K562 (cell line): ENCODE measurements around the gene SRRM4. TPM values are rescaled to one million over a fixed set of nuclear protein-coding genes. Genes with fewer than 3 reads are reported as not detected.

ENCODE experiments used
- ATAC-seq: fragments of 200-7000 bp; cut with Tn5 transposase; 3 replicates; pipeline ENCODE4 v1.9.1; 2020; ENCODE audit warnings: moderate library complexity
- BruUV-seq: library from RNA; stranded (reverse); fragments of 400-500 nt; replicated peaks from 2 replicates; lab custom pipeline; 2021; lab: Mats Ljungman, UMichigan
- CTCF ChIA-PET: fragments of 300-600 bp; formaldehyde crosslinking; extraction: SDS; loops from one replicate; lab custom pipeline; 2021; ENCODE audit warnings: low intra/inter-chr PET ratio; lab: Yijun Ruan, JAX
- POLR2A ChIA-PET: fragments of 300-600, 350-650 bp; sonication (Branson Sonifier 250); formaldehyde crosslinking; extraction: SDS; loops from one replicate; lab custom pipeline; 2021; ENCODE audit warnings: antibody characterized with exemption, inconsistent platforms; lab: Yijun Ruan, JAX
- DNase-seq, 4 experiments: peaks; one replicate each; pipeline versions ENCODE4 v3.0.0 to v3.0.0-alpha.2; 2011 to 2018; ENCODE audit warnings: low spot score in 3 of 4, mixed read lengths in 3 of 4; ENCODE audit errors: extremely low read depth in 1 of 4
- FAIRE-seq: peaks from 2 replicates; lab custom pipeline; 2011; peaks lifted over from hg19 to GRCh38; lab: Jason Lieb, UNC
- H2AFZ ChIP-seq: 2 replicates; pipeline ENCODE4 v1.6.0; 2011; ENCODE audit warnings: low read depth, low read length, control low read depth, inconsistent platforms
- H3K27ac ChIP-seq: fragments of 200-600 bp; 3 replicates; pipeline ENCODE4 v1.8.0; 2011; ENCODE audit warnings: low read depth, mild to moderate bottlenecking, control low read depth, inconsistent platforms, low read length, moderate library complexity, mixed read lengths; ENCODE audit errors: extremely low read depth
- H3K27me3 ChIP-seq, 2 experiments: fragments of 300-600 bp in 1 of 2; 2 replicates in 1 of 2; 3 replicates in 1 of 2; pipeline versions ENCODE4 v1.6.0 to v1.8.0; 2011; ENCODE audit warnings: inconsistent platforms in 2 of 2, low read length in 2 of 2, mild to moderate bottlenecking in 1 of 2, mixed read lengths in 1 of 2, moderate library complexity in 1 of 2; ENCODE audit not compliant: control insufficient read depth in 2 of 2, insufficient read depth in 2 of 2
- H3K36me3 ChIP-seq: fragments of 300-600 bp; 3 replicates; pipeline ENCODE4 v1.8.0; 2011; ENCODE audit warnings: mild to moderate bottlenecking, low read length, inconsistent platforms; ENCODE audit not compliant: control insufficient read depth, insufficient read depth
- H3K4me1 ChIP-seq, 2 experiments: fragments of 200-600 bp in 1 of 2; replicated peaks in 1 of 2; 2 replicates in 1 of 2; 3 replicates in 1 of 2; pipeline versions ENCODE4 v1.5.1 to v1.8.0; 2011; ENCODE audit warnings: inconsistent platforms in 2 of 2, low read length in 2 of 2, mild to moderate bottlenecking in 1 of 2, mixed read lengths in 1 of 2, moderate library complexity in 1 of 2; ENCODE audit not compliant: control insufficient read depth in 2 of 2, insufficient read depth in 2 of 2
- H3K4me2 ChIP-seq: 2 replicates; pipeline ENCODE4 v1.6.1; 2011; ENCODE audit warnings: low read length, control low read depth, inconsistent platforms, mixed read lengths; ENCODE audit not compliant: insufficient read depth
- H3K4me3 ChIP-seq: fragments of 200-600 bp; sonication (generic), shearing (Covaris generic); 2 replicates; pipeline ENCODE4 v1.5.1; 2016; ENCODE audit warnings: control low read depth, inconsistent platforms
- H3K79me2 ChIP-seq: fragments of 200-600 bp; 3 replicates; pipeline ENCODE4 v1.8.0; 2011; ENCODE audit warnings: low read length, inconsistent platforms; ENCODE audit not compliant: control insufficient read depth, insufficient read depth
- H3K9ac ChIP-seq, 2 experiments: 2 replicates each; pipeline versions ENCODE4 v1.6.0 to v1.6.1; 2011; ENCODE audit warnings: low read depth in 2 of 2, low read length in 2 of 2, control low read depth in 1 of 2, inconsistent platforms in 1 of 2, mild to moderate bottlenecking in 1 of 2, mixed read lengths in 1 of 2; ENCODE audit not compliant: insufficient read depth in 1 of 2
- H3K9me1 ChIP-seq: one replicate; pipeline ENCODE4 v1.6.0; 2011; ENCODE audit warnings: inconsistent platforms, mild to moderate bottlenecking, low read length, moderate library complexity; ENCODE audit not compliant: control insufficient read depth, insufficient read depth
- H3K9me3 ChIP-seq: replicated peaks from 2 replicates; pipeline ENCODE4 v1.5.1; 2011; ENCODE audit warnings: low read depth, low read length, inconsistent platforms; ENCODE audit not compliant: control insufficient read depth, insufficient read depth
- H4K20me1 ChIP-seq: replicated peaks from 2 replicates; pipeline ENCODE4 v1.6.1; 2011; ENCODE audit warnings: low read length, inconsistent platforms, mixed read lengths; ENCODE audit not compliant: control insufficient read depth, insufficient read depth
- KLF1 ChIP-seq: fragments of 450-650 bp; IDR thresholded peaks from 2 replicates; pipeline ENCODE4 v1.6.1; 2016; ENCODE audit warnings: missing genetic modification characterization, missing compliant biosample characterization
- MTF1 ChIP-seq: fragments of 250-450 bp; sonication (Bioruptor Pico); IDR thresholded peaks from 2 replicates; pipeline ENCODE4 v1.9.0; 2021; ENCODE audit warnings: moderate library complexity, mild to moderate bottlenecking, inconsistent platforms, borderline replicate concordance
- TRIM28 ChIP-seq: fragments of 450-650 bp; IDR thresholded peaks from 2 replicates; pipeline ENCODE4 v1.6.1; 2017
- WGBS: fragments of 100-300 bp; shearing (Covaris generic); methylation state at CpG from one replicate; pipeline ENCODE4 v1.1.6; 2016; ENCODE audit warnings: low coverage, mixed read lengths; ENCODE audit not compliant: insufficient coverage; ENCODE audit errors: missing lambda C conversion rate; 5-methylcytosine and 5-hydroxymethylcytosine counted together
- in situ Hi-C: fragments of 300-500 bp; cut with MboI; formaldehyde crosslinking; loops from 4 replicates; pipeline ENCODE4 v1.15.0; 2018; ENCODE audit warnings: inconsistent platforms, mixed read lengths
- intact Hi-C: fragments of 100-400 bp; cut with micrococcal nuclease; formaldehyde crosslinking; loops from 2 replicates; pipeline ENCODE4 v1.14.2; 2022
- polyA plus RNA-seq, 8 experiments: library from polyadenylated mRNA; depleted of rRNA in 4 of 8; stranded (reverse) in 5 of 8; unstranded in 3 of 8; fragments of >200 nt; fragmentation: Nextera tagmentation in 2 of 8; fragmentation: Illumina TruSeq in 1 of 8; extraction: Ambion mirVana in 2 of 8; extraction: Trizol in 1 of 8; gene quantifications; 2 replicates each; pipeline versions ENCODE4 v1.2.1 to v1.2.3, GENCODE V29; 2011 to 2014; ENCODE audit warnings: inconsistent platforms in 1 of 8, missing spikeins in 1 of 8
- total RNA-seq, 7 experiments: library from RNA; depleted of rRNA in 6 of 7; stranded (reverse); fragments of >200 nt in 6 of 7; fragmentation: Illumina TruSeq in 2 of 7; extraction: Trizol in 2 of 7; gene quantifications; 2 replicates each; pipeline versions ENCODE4 v1.2.1 to v1.2.3, GENCODE V29; 2011 to 2021; ENCODE audit warnings: low replicate concordance in 1 of 7
- TF ChIP-seq, protein P1 (sequence below): fragments of 450-650 bp; IDR thresholded peaks from 2 replicates; pipeline ENCODE4 v1.6.1; 2016; ENCODE audit warnings: low read depth
- TF ChIP-seq, protein P2 (sequence below): fragments of 450-650 bp; IDR thresholded peaks from 2 replicates; pipeline ENCODE4 v1.6.1; 2017; ENCODE audit warnings: antibody characterized with exemption
- TF ChIP-seq, protein P3 (sequence below): fragments of 250-450 bp; sonication (Bioruptor Pico); IDR thresholded peaks from 2 replicates; pipeline ENCODE4 v1.8.0; 2022; ENCODE audit warnings: moderate library complexity, mild to moderate bottlenecking, inconsistent platforms

Gene SRRM4
- total and polyA plus RNA-seq, 9 of the 15 experiments (the other 6 are each of a cell fraction or from before 2014, with no cell fraction given), result not detected

DNA sequence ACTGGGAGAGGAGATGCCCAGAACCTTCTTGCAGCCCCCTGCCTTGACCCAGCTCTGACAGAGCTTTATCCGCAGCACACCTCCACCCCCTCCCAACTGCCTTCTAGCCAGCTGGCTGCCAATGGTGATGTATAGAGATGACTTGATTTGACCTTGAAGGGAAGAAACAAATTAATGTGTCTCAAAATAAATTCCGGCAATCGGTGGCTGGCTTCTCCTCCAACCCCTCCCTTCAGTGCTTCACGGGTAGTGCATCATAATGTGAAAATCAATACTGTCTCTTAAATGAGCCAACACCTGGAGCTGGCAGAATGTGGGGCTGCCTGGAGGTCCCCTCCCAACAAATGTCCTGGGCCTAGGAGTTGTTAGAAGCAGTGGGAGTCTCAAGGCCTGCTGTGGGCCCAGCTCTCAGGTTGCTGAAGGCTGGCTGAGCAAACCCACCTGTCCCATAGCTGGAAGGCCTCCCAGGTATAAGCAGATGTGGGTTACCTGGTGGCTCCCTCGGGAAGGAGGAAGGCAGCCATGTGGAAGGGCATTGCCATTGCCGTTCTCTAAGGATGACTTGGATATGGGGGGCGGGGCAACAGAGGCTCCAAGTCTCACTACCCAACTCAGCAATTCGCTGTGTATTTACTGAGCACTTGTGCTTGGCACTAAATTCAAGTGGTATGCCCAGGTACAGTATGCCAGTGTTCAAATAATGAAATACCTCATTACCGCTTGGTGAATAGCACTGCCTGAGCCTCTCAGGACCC, 220.6 kb downstream of the SRRM4 start:
- H3K4me1 ChIP-seq, result no peaks in the 10 kb centered on the region
- FAIRE-seq (no peak), DNase-seq (no peak), ATAC-seq (no peak)
- no peaks in the 10 kb centered on the region for H3K36me3 ChIP-seq
- intact Hi-C loops (no loop called here), in situ Hi-C loops (no loop called here)
- H3K27ac ChIP-seq, result no peak overlapping the region
- CTCF ChIA-PET, result no interaction called here
- no peak overlapping the region for H3K4me3 ChIP-seq
- WGBS, result 1% methylated on average over 9 of the region's 9 CpGs
- H3K27me3 ChIP-seq, result no peaks in the 10 kb centered on the region
- no peak overlapping the region for H3K9ac ChIP-seq
- H3K4me2 ChIP-seq, result no peak overlapping the region
- no peaks in the 10 kb centered on the region for H4K20me1 ChIP-seq
- H3K9me3 ChIP-seq, result no peaks in the 10 kb centered on the region
- H2AFZ ChIP-seq, result no peak overlapping the region
- POLR2A ChIA-PET, result no interaction called here
- no peaks in the 10 kb centered on the region for H3K79me2 ChIP-seq
- TF ChIP-seq, protein P1, sequence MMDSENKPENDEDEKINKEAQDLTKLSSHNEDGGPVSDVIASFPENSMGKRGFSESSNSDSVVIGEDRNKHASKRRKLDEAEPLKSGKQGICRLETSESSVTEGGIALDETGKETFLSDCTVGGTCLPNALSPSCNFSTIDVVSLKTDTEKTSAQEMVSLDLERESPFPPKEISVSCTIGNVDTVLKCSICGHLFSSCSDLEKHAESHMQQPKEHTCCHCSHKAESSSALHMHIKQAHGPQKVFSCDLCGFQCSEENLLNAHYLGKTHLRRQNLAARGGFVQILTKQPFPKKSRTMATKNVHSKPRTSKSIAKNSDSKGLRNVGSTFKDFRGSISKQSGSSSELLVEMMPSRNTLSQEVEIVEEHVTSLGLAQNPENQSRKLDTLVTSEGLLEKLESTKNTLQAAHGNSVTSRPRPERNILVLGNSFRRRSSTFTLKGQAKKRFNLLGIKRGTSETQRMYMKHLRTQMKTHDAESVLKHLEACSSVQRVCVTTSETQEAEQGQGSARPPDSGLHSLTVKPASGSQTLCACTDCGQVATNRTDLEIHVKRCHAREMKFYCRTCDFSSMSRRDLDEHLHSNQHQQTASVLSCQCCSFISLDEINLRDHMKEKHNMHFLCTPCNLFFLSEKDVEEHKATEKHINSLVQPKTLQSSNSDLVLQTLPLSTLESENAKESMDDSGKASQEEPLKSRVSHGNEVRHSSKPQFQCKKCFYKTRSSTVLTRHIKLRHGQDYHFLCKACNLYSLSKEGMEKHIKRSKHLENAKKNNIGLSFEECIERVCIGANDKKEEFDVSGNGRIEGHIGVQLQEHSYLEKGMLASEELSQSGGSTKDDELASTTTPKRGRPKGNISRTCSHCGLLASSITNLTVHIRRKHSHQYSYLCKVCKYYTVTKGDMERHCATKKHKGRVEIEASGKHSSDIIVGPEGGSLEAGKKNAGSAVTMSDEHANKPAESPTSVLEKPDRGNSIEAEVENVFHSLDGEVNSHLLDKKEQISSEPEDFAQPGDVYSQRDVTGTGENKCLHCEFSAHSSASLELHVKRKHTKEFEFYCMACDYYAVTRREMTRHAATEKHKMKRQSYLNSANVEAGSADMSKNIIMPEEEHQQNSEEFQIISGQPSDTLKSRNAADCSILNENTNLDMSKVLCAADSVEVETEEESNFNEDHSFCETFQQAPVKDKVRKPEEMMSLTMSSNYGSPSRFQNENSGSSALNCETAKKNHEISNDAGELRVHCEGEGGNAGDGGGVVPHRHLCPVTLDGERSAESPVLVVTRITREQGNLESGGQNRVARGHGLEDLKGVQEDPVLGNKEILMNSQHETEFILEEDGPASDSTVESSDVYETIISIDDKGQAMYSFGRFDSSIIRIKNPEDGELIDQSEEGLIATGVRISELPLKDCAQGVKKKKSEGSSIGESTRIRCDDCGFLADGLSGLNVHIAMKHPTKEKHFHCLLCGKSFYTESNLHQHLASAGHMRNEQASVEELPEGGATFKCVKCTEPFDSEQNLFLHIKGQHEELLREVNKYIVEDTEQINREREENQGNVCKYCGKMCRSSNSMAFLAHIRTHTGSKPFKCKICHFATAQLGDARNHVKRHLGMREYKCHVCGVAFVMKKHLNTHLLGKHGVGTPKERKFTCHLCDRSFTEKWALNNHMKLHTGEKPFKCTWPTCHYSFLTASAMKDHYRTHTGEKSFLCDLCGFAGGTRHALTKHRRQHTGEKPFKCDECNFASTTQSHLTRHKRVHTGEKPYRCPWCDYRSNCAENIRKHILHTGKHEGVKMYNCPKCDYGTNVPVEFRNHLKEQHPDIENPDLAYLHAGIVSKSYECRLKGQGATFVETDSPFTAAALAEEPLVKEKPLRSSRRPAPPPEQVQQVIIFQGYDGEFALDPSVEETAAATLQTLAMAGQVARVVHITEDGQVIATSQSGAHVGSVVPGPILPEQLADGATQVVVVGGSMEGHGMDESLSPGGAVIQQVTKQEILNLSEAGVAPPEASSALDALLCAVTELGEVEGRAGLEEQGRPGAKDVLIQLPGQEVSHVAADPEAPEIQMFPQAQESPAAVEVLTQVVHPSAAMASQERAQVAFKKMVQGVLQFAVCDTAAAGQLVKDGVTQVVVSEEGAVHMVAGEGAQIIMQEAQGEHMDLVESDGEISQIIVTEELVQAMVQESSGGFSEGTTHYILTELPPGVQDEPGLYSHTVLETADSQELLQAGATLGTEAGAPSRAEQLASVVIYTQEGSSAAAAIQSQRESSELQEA, result no peak
- TF ChIP-seq MTF1 (CRISPR knock-in tag) (no peak), TRIM28 (no peak), KLF1 (tag) (no peak)
- TF ChIP-seq, protein P2, sequence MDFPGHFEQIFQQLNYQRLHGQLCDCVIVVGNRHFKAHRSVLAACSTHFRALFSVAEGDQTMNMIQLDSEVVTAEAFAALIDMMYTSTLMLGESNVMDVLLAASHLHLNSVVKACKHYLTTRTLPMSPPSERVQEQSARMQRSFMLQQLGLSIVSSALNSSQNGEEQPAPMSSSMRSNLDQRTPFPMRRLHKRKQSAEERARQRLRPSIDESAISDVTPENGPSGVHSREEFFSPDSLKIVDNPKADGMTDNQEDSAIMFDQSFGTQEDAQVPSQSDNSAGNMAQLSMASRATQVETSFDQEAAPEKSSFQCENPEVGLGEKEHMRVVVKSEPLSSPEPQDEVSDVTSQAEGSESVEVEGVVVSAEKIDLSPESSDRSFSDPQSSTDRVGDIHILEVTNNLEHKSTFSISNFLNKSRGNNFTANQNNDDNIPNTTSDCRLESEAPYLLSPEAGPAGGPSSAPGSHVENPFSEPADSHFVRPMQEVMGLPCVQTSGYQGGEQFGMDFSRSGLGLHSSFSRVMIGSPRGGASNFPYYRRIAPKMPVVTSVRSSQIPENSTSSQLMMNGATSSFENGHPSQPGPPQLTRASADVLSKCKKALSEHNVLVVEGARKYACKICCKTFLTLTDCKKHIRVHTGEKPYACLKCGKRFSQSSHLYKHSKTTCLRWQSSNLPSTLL, result no peak
- TF ChIP-seq, protein P3, sequence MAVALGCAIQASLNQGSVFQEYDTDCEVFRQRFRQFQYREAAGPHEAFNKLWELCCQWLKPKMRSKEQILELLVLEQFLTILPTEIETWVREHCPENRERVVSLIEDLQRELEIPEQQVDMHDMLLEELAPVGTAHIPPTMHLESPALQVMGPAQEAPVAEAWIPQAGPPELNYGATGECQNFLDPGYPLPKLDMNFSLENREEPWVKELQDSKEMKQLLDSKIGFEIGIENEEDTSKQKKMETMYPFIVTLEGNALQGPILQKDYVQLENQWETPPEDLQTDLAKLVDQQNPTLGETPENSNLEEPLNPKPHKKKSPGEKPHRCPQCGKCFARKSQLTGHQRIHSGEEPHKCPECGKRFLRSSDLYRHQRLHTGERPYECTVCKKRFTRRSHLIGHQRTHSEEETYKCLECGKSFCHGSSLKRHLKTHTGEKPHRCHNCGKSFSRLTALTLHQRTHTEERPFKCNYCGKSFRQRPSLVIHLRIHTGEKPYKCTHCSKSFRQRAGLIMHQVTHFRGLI (CRISPR knock-in tag), result no peak
- BruUV-seq, result no TSS peak
- no peaks in the 10 kb centered on the region for H3K9me1 ChIP-seq
